Bronchial smooth muscle cell (primary cell): Measurements from ENCODE around the gene FBF1. TPM values are rescaled to one million over a fixed set of nuclear protein-coding genes. Genes with fewer than 3 reads are reported as not detected.

ENCODE experiments used
- total RNA-seq: library from RNA; depleted of rRNA; stranded (reverse); fragments of >200 nt; gene quantifications from 2 replicates; pipeline ENCODE4 v1.2.1, GENCODE V29; 2014

FBF1 gene
- total RNA-seq, result 9.8 and 16.6 TPM in 2 replicates

GRCh38 chr17:75940727-75941441 is at the start of gene FBF1:
TSS of gene FBF1 (minus strand) at chr17:75941042. CDS start at chr17:75938149, 2,893 bp downstream.

GRCh38 chr17:75978938-75979704 is 38.3 kb upstream of the FBF1 start, which contains the start of the genes ACOX1 and TEN1:
TSS of gene ACOX1 (minus strand) at chr17:75979166. CDS start at chr17:75979073, 93 bp downstream.
TSS of gene TEN1 (plus strand) at chr17:75979240. CDS start at chr17:75986193, 6,953 bp downstream.

GRCh38 chr17:75904749-75905521 is 35.9 kb downstream of the FBF1 start, which contains the start of gene MRPL38:
TSS of gene MRPL38 (minus strand) at chr17:75904884. CDS start at chr17:75904875, 9 bp downstream.

GRCh38 chr17:75896415-75897159 is 44.3 kb downstream of the FBF1 start, which contains the start of gene TRIM65:
TSS of gene TRIM65 (minus strand) at chr17:75896951. CDS start at chr17:75896937, 14 bp downstream.

GRCh38 chr17:75878174-75878998 is 62.5 kb downstream of the FBF1 start, which contains the start of gene TRIM47:
TSS of gene TRIM47 (minus strand) at chr17:75878581. CDS start at chr17:75878548, 33 bp downstream.

Other genes with a start within 250 kb of the FBF1 start
- gene ITGB4, start 219.6 kb downstream of the FBF1 start, total RNA-seq, result under 0.01 and 0.60 TPM in 2 replicates
- 35.4 and 54.4 TPM in 2 replicates for gene GALK1, start 175.8 kb downstream of the FBF1 start, total RNA-seq
- 11.4 and 12.3 TPM in 2 replicates for gene UNK, start 156.2 kb downstream of the FBF1 start, total RNA-seq
- 1.6 and 2.5 TPM in 2 replicates for gene UNC13D, start 96.6 kb downstream of the FBF1 start, total RNA-seq
- gene WBP2, start 85.7 kb downstream of the FBF1 start, total RNA-seq, result 22.7 and 36.3 TPM in 2 replicates
- gene TRIM47, start 62.5 kb downstream of the FBF1 start, total RNA-seq, result 8.4 and 23.0 TPM in 2 replicates
- gene TRIM65, start 44.1 kb downstream of the FBF1 start, total RNA-seq, result 8.7 and 12.3 TPM in 2 replicates
- 21.5 and 26.8 TPM in 2 replicates for gene MRPL38, start 36.2 kb downstream of the FBF1 start, total RNA-seq
- gene ACOX1, start 38.1 kb upstream of the FBF1 start, total RNA-seq, result 50.6 and 61.0 TPM in 2 replicates
- 13.1 and 21.3 TPM in 2 replicates for gene TEN1, start 38.2 kb upstream of the FBF1 start, total RNA-seq
- 1.4 and 3.0 TPM in 2 replicates for gene CDK3, start 59.8 kb upstream of the FBF1 start, total RNA-seq
- 0.09 and 0.16 TPM in 2 replicates for gene EVPL, start 86.3 kb upstream of the FBF1 start, total RNA-seq
- 26.4 and 32.6 TPM in 2 replicates for gene SRP68, start 131.5 kb upstream of the FBF1 start, total RNA-seq
- gene GALR2, start 133.7 kb upstream of the FBF1 start, total RNA-seq, result not detected in 2 replicates
- under 0.01 TPM in 1 of 2 replicates, not detected in the other for gene ZACN, start 138.1 kb upstream of the FBF1 start, total RNA-seq
- gene EXOC7, start 162.7 kb upstream of the FBF1 start, total RNA-seq, result 90.0 and 119 TPM in 2 replicates
- gene FOXJ1, start 200.2 kb upstream of the FBF1 start, total RNA-seq, result not detected in 2 replicates